NB4 (cell line): ENCODE results near the gene IL17C.
A peak's percentile ranks its signal among the peaks of the same experiment; 100 is the strongest.

Experiments used
- DNase-seq: peaks from one replicate; pipeline ENCODE4 v3.0.0; 2010; ENCODE audit warnings: low read depth
- H3K4me3 ChIP-seq: one replicate; pipeline ENCODE4 v1.5.1; 2011; ENCODE audit warnings: mild to moderate bottlenecking, low read depth, low read length, moderate library complexity
- CTCF ChIP-seq: IDR thresholded peaks from one replicate; pipeline ENCODE4 v1.5.1; 2012; ENCODE audit warnings: low read depth, low read length
- MAX ChIP-seq: IDR thresholded peaks from 2 replicates; pipeline ENCODE4 v1.6.1; 2011; ENCODE audit warnings: low read depth, low read length
- MYC ChIP-seq: IDR thresholded peaks from 2 replicates; pipeline ENCODE4 v1.6.1; 2011; ENCODE audit warnings: low read depth, low read length
- POLR2A ChIP-seq: IDR thresholded peaks from 2 replicates; pipeline ENCODE4 v1.6.1; 2011; ENCODE audit warnings: mild to moderate bottlenecking; ENCODE audit not compliant: insufficient read length; ENCODE audit errors: extremely low read depth

Gene IL17C

GRCh38 chr16:88653101-88653500 lies 14.7 kb downstream of the IL17C start:
- TF ChIP-seq MYC (no peak), CTCF (no peak), POLR2A (no peak), MAX (no peak)
- DNase-seq, result no peak
- no peak overlapping the region for H3K4me3 ChIP-seq

GRCh38 chr16:88653596-88654362 lies 15.4 kb downstream of the IL17C start:
- H3K4me3 ChIP-seq, result no peak overlapping the region

GRCh38 chr16:88654363-88655052 lies 16.1 kb downstream of the IL17C start:
- no peak overlapping the region for H3K4me3 ChIP-seq

More at GRCh38 chr16:88653596-88654362, 15.4 kb downstream of the IL17C start:
- no peak for DNase-seq
- TF ChIP-seq MYC (no peak), POLR2A (no peak)

GRCh38 chr16:88655053-88655732 lies 16.8 kb downstream of the IL17C start:
- DNase-seq, result no peak
- H3K4me3 ChIP-seq, result no peak overlapping the region
- TF ChIP-seq MYC (no peak), CTCF (no peak), MAX (no peak), POLR2A (no peak)

More at GRCh38 chr16:88654363-88655052, 16.1 kb downstream of the IL17C start:
- TF ChIP-seq MAX (no peak), CTCF (no peak), POLR2A (no peak), MYC (no peak)
- no peak for DNase-seq

GRCh38 chr16:88655733-88656281 lies 17.4 kb downstream of the IL17C start:
- H3K4me3 ChIP-seq, result no peak overlapping the region
- TF ChIP-seq MYC (peak; percentile 82), POLR2A (no peak), MAX (peak; percentile 50; the same call in 1 of the 2 replicates), CTCF (no peak)

More at GRCh38 chr16:88655733-88656281, 17.4 kb downstream of the IL17C start:
- no peak for DNase-seq
